Dermis blood vessel endothelial cell (primary cell): ENCODE data around the gene RBM10. TPM values are rescaled to one million over a fixed set of nuclear protein-coding genes. Genes with fewer than 3 reads are reported as not detected.

Experiments used
- DNase-seq: peaks from one replicate; pipeline ENCODE4 v3.0.0; 2010
- total RNA-seq: library from RNA; depleted of rRNA; stranded (reverse); fragments of >200 nt; gene quantifications from 2 replicates; pipeline ENCODE4 v1.2.3, GENCODE V29; 2014

RBM10 gene
- total RNA-seq, 1 donor from 2014 or later = 57.2 TPM

DNA sequence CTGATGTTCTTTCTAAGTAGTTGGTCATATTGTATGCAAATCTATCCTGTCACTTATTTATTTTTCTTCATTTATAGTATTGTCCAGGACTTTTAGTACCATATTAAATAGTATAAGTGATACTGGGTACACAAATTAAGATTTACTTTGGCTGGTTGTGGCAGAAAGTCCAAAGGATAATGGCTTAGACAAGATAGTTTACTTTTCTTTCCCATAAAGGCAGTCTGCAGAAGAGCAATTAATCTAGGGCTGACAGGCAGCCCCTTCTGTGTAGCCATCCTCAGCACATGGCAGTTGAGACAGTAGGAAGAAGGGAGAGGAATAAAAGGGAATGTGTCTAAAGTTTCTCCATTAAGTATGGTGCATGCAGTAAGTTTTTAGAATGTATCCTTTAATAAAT is 6.4 kb downstream of the RBM10 start:
- no peak for DNase-seq

DNA sequence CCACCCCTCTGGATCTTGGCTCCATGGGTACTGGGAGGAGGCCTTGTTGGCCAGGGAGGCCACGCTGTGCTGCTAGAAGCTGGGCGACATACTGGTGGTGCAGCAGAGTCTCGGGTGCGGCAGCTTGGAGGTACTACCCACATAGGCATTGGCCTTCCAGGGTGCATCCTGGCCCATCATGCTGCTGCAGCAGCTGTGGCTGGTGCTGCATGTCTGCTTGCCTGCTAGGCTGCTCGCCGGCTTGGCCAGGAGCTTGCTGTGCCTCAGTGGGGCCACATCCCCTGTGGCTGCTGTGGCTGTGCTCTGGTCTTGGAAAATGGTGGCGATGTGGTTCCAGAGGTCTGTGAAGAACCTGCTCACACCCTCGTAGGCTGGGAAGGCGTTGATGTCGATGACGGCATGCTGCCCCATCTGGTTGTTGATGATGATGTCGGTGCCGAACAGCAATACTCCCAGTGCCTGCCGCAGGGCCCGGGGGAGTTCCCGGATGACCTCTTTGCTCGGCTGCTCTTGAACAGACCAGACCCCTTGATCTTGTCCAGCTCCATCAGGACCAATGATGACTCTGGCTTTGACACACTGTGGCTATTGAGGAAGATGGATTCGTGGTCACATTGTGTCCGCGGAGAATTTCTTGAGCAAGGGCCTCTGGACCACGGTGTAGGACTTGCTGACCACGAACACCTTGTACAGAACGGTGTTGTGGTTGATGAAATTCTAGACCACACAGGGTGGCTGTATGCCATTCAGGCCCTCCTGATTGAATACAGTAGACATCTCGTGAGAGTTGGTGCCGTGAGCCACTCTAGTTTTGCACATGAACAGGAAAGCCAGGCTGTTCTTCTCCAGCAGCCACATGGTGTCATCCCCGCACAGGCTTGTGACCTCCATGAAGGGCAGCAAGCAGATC is 11.8 kb downstream of the RBM10 start:
- no peak for DNase-seq

DNA sequence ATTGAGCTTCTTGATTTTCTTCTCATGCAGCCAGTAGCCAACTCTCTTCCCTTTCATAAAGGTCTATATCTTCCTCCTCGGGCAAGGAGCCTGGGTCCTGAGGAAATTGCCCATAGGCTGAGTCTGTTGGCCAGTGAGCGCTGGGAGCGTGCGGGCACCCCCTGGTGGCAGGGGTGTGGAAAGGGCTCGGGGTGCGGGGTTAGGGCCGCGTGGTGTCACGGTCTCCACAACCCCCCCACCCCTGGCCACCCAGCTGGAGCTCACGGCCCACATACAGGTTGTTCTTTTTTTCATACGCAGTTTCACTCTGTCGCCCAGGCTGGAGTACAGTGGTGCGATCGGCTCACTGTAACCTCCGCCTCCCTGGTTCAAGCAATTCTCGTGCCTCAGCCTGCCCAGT is 13.1 kb downstream of the RBM10 start:
- DNase-seq = no peak

DNA sequence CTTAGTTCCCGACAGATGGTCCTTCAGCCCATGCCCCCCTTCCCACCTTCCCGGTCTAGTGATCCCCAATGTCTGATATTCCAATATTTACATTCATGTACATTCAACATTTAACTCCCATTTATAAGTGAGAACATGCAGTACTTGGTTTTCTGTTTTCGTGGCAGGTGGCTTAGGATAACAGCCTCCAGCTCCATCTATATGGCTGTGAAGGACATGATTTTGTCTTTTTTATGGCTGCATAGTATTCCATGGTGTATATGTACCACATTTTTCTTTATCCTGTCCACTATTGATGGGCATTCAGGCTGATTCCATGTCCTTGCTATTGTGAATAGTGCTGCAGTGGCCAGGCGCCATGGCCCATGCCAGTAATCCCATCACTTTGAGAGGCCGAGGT is 13.8 kb downstream of the RBM10 start:
- DNase-seq = no peak

DNA sequence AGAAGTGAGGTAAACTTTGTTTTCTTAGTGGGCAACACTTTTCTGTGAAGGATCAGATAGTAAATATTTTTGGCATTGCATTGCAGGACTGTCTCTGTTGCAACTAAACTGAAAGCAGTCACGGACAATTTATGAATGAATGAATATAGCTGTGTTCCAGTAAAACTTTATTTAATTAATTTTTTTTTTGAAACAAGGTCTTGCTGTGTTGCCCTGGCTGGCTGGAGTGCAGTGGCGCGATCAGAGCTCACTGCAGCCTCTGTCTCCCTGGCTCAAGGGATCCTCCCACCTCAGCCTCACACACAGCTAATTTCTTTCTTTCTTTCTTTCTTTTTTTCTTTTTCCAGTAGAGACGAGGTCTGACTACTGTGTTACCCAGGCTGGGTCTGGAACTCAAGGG is 15.8 kb downstream of the RBM10 start:
- DNase-seq = no peak

DNA sequence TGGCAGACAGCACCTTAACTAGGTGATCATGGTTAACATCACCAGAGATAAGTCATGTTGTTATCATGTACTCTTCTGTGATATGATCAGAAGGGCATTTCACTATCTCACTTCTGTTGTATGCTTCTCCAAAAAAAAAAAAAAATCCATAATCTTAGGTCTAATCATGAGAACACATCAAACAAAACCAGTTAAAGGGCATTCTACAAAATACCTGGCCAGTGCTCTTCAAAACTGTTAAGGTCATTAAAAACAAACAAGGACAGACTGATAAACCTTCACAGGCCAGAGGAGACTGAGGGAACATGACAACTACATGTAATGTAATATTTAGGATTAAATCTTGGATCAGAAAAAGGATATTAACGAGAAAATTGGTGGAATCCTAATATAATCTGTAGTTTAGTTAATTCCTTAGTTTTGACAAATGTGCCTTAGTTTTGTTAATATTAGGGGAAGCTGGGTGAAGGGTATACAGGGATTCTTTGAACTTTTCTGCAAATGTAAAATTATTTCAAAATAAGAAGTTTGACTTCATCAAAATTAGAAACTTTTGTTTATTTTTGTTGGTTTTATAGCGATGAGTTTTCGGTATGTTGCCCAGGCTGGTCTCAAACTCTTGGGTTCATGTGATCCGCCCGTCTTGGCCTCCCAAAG is 18.0 kb downstream of the RBM10 start:
- no peak for DNase-seq

DNA sequence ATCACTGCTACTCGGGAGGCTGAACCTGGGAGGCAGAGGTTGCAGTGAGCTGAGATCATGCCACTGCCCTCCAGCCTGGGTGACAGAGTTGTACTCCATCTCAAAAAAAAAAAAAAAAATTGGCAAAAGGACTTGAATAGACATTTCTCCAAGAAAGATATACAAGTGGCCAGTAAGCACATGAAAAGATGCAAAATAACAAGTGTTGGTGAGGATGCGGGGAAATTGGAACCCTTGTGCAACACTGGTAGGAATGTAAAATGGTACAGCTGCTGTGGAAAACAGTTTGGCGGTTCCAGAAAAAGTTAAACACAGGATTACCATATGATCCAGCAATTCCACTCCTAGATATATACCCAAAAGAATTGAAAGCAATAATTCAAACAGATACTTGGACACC is 19.4 kb downstream of the RBM10 start:
- DNase-seq = no peak

DNA sequence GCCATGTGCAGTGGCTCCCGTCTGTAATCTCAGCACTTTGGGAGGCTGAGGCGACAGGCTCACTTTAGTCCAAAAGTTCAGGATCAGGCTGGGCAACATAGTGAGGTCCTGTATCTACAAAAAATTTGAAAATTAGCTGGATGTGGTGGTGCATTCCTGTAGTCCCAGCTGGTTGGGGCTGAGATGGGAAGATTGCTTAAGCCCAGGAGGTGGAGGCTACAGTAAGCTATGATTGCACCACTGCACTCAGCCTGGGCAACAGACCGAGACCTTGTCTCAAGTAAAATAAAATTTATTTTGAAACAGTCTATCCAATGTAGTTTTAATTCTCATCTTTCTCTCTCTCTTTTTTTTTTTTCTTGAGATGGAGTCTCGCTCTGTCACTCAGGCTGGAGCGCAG is 21.1 kb downstream of the RBM10 start:
- no peak for DNase-seq

DNA sequence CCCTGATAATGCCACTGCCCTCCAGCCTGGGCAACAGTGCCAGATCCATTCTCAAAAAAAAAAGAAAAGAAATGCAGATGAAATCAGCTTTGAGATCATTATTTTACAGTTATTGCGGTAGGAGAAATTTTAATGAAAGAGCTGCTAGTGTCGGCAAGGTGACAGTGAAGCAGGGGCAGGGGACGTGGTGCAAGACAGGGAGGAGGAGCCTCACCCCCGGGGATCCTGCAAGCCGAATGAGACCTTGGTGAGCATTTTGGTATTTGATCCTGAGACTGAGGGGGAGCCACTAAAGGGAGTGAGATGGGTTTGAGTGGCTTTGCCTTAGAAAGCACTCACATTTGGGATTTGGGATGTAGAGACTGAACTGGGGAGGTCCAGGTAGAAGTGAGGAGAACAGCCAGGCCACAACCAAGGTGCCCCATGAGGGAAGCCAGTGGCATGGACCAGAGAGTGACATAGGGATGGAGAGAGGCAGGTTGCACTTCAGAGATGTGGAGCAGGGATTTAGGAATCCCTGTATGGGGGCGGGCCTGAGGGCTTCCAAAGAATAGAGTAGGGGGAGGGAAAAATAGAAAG is 23.6 kb downstream of the RBM10 start:
- no peak for DNase-seq

DNA sequence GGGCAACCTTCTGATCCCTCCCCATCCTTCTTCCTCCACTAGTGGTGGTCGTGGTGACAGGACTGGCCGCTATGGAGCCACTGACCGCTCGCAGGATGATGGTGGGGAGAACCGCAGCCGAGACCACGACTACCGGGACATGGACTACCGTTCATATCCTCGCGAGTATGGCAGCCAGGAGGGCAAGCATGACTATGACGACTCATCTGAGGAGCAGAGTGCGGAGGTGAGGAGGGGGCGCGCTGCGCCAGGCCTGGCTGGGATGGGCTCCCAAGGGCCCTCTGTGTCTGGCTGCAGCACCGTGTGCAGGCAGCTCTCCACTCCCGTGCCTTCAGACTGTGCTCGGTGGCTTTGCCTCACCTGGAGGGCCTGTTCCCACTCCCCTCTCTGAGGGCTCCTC is 24.3 kb downstream of the RBM10 start:
- DNase-seq = no peak

DNA sequence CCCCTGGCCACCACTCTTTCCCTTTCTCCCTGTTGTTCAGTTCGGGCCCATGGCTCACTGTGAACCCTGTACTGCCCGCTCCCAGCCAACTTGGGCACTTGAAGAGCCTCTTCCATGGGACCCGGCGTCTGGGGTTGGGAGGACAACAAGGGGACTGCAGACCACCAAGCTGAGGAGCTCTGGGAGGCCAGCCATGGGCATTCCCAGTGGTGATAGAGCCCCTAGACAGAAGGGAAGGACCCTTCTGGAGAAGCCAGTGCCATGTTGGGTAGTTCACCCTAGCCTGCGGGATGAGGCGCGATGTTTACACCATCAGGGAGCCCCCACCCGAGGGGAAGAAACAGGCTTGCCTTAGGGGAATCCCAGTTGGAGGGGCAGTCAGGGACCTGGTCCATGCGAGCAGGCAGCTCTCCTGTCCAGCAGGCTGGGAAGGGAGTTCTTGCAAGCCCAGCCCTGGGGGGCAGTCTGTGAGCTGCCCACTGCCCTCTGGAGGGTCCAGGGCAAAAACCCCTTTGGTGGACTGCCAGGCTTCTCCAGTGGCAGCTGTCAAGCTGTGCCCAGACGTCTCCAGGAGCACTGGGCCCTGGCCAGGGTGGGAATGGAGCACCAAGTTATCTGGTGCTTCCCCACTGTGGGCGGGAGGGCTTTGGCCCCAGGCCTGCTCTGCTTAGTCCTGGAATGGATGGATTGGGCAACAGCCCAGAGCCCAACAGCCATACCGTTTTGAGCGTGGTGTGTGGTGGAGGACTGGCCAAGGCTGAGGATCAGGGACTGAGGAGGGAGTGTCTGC is 24.9 kb downstream of the RBM10 start:
- no peak for DNase-seq

DNA sequence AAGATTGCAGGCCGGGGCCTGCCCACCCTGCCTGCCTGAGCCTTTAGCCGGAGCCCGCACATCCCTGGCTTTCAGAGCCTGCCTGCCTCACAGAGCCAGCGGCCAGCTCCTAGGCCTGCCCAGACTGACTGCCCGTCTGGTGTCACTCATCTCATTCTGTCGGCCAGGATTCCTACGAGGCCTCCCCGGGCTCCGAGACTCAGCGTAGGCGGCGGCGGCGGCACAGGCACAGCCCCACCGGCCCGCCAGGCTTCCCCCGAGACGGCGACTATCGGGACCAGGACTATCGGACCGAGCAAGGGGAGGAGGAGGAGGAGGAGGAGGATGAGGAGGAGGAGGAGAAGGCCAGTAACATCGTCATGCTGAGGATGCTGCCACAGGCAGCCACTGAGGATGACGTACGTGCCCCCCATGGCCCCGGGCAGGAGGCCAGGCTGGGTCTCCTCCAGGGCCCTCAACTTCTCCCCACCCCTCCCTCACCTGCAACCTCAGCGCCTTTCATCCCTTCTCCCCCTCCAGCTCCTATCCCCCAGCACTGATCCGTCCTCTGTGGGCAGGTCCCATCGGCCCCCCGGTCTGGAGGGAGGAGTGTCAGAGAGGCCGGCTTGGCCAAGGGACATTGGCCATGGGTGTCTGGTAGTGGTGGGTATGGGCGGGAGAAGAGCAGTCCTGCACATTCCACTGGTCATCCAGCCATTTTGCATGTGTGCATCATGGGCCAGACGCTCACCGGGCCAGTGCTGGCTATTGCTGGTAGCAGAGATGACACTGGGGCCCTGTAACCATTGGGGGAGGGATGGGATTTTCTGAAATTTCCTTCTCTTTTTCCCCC is 26.1 kb downstream of the RBM10 start:
- DNase-seq = no peak

DNA sequence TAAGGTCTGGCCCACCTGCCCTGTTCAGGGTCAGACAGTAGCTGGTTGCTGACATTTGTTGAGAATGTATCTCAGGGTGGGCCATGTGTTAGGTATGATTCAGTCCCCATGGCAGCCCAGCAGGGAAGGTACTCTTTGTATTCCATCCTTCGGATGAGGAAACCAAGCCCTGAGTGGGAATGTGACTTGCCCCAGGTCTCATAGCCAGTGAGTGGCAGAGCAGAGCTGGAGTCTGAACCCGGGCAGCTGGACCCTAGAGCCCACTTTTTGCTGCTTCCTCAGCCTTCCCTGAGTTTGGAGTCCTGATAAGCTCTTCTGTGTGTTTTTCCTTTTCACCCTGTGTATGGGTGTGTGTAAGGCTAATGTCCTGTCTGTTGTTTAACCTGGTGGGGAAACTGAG is 27.0 kb downstream of the RBM10 start:
- DNase-seq = no peak

DNA sequence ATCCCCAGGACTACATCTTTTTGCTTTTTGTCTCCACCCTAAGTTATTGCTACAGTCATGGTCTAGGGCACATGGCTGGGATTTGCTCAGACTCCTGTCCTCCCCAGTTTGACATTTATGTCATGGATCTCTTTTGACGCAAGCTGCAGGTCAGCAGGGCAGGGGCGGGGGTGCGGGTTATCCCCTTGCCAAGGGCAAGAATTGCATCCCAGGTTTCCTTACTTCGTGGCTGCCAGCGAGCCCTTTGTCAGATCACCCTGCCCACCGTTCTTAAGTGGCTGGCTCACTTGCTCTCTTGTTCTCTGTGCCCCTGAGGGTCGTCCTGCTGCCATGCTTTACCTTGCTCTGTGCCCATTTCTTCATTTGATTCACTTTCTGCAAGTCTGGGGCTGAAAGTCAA is 27.5 kb downstream of the RBM10 start:
- no peak for DNase-seq

DNA sequence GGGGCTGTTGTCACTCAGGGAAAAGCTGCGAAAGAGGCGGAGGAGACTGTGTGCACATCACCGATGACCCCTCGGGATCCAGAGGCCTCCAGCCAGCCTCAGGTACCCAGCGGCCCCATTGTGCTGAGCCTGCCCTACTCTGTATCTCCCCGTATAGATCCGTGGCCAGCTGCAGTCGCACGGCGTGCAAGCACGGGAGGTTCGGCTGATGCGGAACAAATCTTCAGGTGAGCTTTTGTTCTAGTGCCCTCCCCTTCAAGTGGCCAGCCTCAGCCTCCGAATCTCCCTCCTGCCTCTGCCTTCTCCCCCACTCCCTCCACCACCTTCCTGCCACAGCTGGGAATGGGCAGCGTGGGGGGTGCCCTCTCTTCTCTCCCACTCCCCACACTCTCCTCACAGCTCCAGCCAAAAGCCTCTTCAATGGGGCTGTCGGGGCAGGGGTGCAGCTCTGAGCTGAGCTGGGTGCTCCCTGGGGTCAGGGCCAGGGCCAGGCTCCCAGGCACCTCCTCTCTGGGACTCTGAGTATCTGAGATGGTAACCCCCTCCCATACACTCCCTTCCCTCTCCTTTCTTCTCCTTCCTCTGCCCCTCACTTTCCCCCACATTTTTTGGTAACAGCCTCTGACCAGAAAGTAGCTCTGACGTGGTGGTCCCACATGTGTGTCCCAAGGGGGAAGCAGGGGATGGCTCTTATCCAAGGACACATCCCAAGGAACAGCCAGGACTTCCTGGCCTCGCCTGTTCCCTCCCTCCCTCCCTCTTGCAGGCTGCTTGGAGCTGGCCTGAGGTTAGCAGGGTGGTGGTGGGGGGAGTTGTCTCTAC is 28.2 kb downstream of the RBM10 start:
- DNase-seq = no peak

DNA sequence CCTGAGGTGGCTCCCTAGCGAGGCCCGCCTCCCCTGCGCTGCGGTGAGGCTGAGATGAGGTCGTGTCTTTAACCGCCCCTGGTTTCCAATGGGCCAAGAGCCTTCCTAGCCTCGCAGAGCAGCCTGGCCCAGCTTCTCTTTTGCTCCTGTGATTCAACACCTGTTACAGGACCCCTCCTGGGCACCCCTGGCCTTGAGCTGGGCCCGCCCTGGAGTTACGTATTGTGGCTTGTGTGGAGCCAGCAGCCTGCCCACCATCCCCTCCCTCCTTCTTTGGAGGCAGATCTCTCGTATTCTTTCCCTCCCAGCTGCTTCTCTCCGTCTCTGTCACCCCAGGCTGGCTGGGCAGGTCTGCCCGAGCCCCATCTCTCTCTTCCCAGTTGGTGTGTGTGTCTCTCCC is 29.4 kb downstream of the RBM10 start:
- no peak for DNase-seq

DNA sequence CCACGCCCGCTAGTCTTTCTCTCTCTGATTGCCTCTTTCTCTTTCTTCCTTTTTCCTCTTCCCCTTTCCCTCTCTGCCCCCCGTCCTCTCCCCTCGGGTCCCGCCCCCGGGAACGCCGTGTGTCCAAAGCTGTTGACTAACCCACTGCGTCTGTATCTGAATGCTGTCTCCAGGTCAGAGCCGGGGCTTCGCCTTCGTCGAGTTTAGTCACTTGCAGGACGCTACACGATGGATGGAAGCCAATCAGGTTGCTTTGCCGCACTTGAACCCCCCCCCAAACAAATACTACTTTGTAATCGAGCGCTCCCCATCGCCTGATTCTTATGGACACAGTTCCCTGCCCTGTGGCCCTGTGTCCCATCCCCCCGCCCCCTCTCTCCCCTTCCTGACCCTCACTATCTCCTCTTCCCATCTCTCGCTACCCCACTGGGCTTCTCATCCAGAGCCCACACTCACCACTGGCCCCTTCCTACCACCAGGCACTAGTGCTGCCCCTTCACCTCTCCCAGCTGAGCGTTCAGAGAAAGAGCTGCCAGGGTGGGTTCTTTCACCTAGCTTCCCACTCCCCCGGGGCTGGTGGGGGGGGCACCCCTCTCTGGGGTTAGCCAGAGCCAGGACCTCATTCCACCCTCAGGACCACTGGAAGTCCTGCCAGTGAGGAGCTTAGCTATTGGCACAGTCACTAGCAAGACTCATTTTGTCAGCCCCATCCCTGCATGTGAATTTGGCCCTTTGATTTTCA is 30.0 kb downstream of the RBM10 start:
- DNase-seq = no peak

DNA sequence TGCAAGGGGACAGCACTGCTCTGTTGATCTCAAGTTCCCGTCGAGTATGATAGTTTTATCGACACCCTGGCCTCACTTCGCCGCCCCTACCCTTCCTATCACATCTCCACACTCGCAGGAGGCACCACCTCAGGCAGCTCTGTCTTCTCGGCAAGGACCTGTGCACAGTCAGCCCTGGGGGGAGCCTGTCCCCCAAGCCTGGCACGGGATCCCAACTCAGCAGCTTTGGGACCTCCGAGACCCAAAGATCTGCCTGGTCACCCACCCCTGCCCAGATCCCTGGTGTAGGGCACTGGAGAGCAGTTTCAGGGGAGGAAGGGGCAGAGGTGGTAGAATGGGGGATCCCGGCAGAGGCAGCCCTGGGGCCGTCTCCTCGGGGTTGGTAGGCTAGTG is 30.6 kb downstream of the RBM10 start:
- no peak for DNase-seq

DNA sequence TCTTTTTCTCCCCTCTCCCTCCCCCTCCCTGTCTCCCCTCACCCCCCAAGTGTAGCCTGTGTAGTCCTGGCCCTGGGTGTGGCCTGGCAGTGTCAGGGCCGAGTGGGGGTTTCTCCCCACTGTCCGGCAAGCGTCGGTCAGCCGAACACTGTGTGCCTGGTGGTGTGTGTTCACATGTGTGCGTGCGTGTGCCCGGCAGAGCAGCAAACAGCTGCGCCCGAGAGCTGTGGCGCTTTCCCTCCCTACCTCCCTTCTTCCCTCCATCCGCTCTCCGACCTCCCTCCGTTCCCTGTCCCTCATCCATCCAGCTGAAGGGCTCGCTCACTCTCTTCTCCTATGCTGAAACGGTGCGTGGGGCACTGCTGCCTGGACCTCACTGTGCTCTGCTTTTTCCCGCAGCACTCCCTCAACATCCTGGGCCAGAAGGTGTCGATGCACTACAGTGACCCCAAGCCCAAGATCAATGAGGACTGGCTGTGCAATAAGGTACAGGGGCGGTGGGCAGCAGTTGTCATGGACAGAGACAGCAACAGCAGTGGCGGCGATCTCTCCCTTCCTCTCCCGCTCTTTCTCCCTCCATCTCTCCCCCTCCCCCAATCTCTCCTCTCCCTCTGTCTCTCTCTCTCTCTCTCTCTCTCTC is 31.2 kb downstream of the RBM10 start:
- no peak for DNase-seq

DNA sequence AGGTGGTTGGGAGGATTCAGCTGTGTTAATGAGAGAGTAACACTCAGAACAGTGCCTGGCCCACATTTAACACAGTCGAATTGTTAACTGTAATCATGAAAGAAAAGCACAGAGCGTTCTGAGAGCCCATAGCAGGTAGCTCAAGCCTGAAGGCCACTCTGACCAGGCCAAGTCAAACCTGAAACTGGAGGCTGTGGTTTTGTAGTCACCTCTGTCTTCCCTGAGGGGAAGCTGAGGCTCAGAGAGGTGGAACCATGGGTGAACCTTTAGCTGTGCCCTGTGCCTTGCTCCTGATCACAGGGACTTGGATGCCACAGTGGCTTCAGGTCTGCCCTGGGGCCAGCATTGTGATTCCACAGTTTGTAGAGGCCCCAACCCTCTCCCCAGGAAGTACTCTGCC is 32.1 kb downstream of the RBM10 start:
- no peak for DNase-seq
